Peyer's patch (tissue), 4 donors: ENCODE results near the gene PSMD2. TPM values are rescaled to one million over a fixed set of nuclear protein-coding genes. Genes with fewer than 3 reads are reported as not detected.
A peak's percentile ranks its signal among the peaks of the same experiment; 100 is the strongest.

Experiments used
- DNase-seq, 3 donors: peaks; one replicate each; pipeline ENCODE4 v3.0.0-alpha.2; 2017 to 2019
- H3K27ac ChIP-seq, 4 donors: fragments of 200-600 bp; sonication (generic); one replicate each; pipeline ENCODE4 v1.5.1; 2016 to 2019
- H3K27me3 ChIP-seq, 2 donors: fragments of 200-600 bp; sonication (generic); one replicate each; pipeline ENCODE4 v1.5.1; 2019
- H3K36me3 ChIP-seq, 3 donors: fragments of 200-600 bp; sonication (generic); one replicate each; pipeline ENCODE4 v1.5.1; 2016 to 2019
- H3K4me1 ChIP-seq, 4 donors: fragments of 200-600 bp; sonication (generic); one replicate each; pipeline ENCODE4 v1.5.1; 2016 to 2019
- H3K4me3 ChIP-seq, 4 donors: fragments of 200-600 bp; sonication (generic); 1 replicate in 3 of 4; 2 replicates in 1 of 4; pipeline ENCODE4 v1.5.1; 2016 to 2019; ENCODE audit warnings: mild to moderate bottlenecking in 1 of 4
- H3K9me3 ChIP-seq, 4 donors: fragments of 200-600 bp; sonication (generic); one replicate each; pipeline ENCODE4 v1.5.1; 2016 to 2019; ENCODE audit warnings: mild to moderate bottlenecking in 1 of 4
- CTCF ChIP-seq, 6 experiments: fragments of 450-650 bp in 4 of 6; fragments of 200-600 bp in 2 of 6; sonication (generic) in 1 of 6; IDR thresholded peaks; one replicate each; pipeline ENCODE4 v1.5.1; 2017 to 2019; ENCODE audit warnings: antibody characterized with exemption in 6 of 6, mild to moderate bottlenecking in 3 of 6, moderate library complexity in 1 of 6
- POLR2A ChIP-seq, 2 donors: fragments of 450-650 bp; IDR thresholded peaks; one replicate each; pipeline ENCODE4 v1.5.1; 2017; ENCODE audit warnings: antibody characterized with exemption in 2 of 2, mild to moderate bottlenecking in 2 of 2, moderate library complexity in 2 of 2
- total RNA-seq, 4 donors: library from RNA; depleted of rRNA; stranded (reverse); fragments of >200 nt; gene quantifications; one replicate each; pipeline ENCODE4 v1.1.0, GENCODE V29; 2016

PSMD2 gene
- total RNA-seq, 4 donors from 2014 or later = 140 to 198 (median 155) TPM

GRCh38 chr3:184349563-184350470 lies 50.8 kb downstream of the PSMD2 start:
- DNase-seq = no peak

GRCh38 chr3:184350618-184351017 lies 51.6 kb downstream of the PSMD2 start:
- DNase-seq = no peak
- Histone ChIP-seq H3K27ac (no peak overlapping the region), H3K36me3 (peaks cover 0 to 9% (median 0%) of the 10 kb centered on the region in 3 donors), H3K4me3 (no peak overlapping the region), H3K9me3 (no peaks in the 10 kb centered on the region), H3K27me3 (no peaks in the 10 kb centered on the region), H3K4me1 (peaks cover 0 to 28% (median 0%) of the 10 kb centered on the region in 4 donors)
- TF ChIP-seq CTCF (IDR thresholded peaks at IDR 0.05) (no peak), POLR2A (IDR thresholded peaks at IDR 0.05) (no peak)

More at GRCh38 chr3:184349563-184350470, 50.8 kb downstream of the PSMD2 start:
- no peak overlapping the region for H3K4me3 ChIP-seq
- no peaks in the 10 kb centered on the region for H3K9me3 ChIP-seq
- TF ChIP-seq POLR2A (IDR thresholded peaks at IDR 0.05) (no peak), CTCF (IDR thresholded peaks at IDR 0.05) (no peak)
- H3K36me3 ChIP-seq = peaks cover 0 to 13% (median 0%) of the 10 kb centered on the region in 3 donors
- H3K27me3 ChIP-seq = no peaks in the 10 kb centered on the region
- peaks cover 0 to 33% (median 1%) of the 10 kb centered on the region in 4 donors for H3K4me1 ChIP-seq
- H3K27ac ChIP-seq = no peak overlapping the region

GRCh38 chr3:184351511-184352148 lies 52.6 kb downstream of the PSMD2 start:
- Histone ChIP-seq H3K4me3 (peak overlapping the region in 1 of 4 donors; percentile 6), H3K9me3 (no peaks in the 10 kb centered on the region), H3K36me3 (peaks cover 0 to 9% (median 0%) of the 10 kb centered on the region in 3 donors), H3K4me1 (peaks cover 0 to 24% (median 0%) of the 10 kb centered on the region in 4 donors), H3K27ac (peak overlapping the region in 3 of 4 donors; percentile 68 to 94 (median 86)), H3K27me3 (no peaks in the 10 kb centered on the region)
- TF ChIP-seq POLR2A (IDR thresholded peaks at IDR 0.05) (no peak), CTCF (IDR thresholded peaks at IDR 0.05) (no peak)
- DNase-seq = no peak

DNA sequence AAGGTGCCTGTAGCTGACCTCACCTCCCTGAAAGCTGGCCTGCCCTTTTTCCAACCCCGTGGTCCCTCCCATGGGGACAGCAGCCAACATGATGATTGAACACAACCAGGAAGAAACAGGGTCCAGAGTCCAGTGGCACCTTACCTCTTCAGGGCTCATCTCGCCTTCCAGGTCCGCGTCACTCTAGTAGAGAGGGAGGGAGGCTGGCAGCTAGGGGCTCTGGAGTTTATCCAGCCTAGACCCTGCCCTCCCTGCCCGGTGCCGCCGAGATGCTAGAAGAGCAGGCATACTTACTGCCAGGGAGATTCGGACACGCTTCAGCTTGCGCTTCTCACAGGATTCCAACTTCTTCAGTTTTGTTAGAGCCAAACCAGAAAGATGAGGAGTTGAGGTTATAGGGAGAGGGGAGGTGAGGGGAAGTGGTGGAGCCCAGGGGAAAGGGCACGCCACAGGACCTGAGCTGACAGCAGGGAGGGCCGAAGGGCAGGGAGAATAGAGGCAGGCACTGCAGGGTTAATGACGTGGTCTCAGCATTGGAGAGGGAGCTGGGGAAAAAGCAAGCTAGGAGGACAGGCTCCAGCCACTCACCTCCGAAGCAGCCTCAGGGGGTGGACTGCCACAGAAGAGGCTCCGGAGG lies 53.2 kb downstream of the PSMD2 start:
- H3K4me3 ChIP-seq = peak overlapping the region in 2 of 4 donors; percentile 40 to 42
- peaks cover 0 to 24% (median 0%) of the 10 kb centered on the region in 4 donors for H3K4me1 ChIP-seq
- TF ChIP-seq CTCF (IDR thresholded peaks at IDR 0.05) = no peak
- TF ChIP-seq POLR2A (IDR thresholded peaks at IDR 0.05) = peak; percentile 86 to 95
- H3K9me3 ChIP-seq = no peaks in the 10 kb centered on the region
- H3K36me3 ChIP-seq = peaks cover 0 to 11% (median 0%) of the 10 kb centered on the region in 3 donors
- H3K27ac ChIP-seq = peak overlapping the region in 3 of 4 donors; percentile 68 to 94 (median 86)
- no peaks in the 10 kb centered on the region for H3K27me3 ChIP-seq
- peak in 2 of 3 donors; percentile 83 to 92 for DNase-seq

- Histone ChIP-seq H3K36me3 (peaks cover 0 to 19% (median 0%) of the 10 kb centered on the region in 3 donors), H3K9me3 (no peaks in the 10 kb centered on the region), H3K4me3 (peak overlapping the region in 2 of 4 donors; percentile 40 to 42), H3K27ac (peak overlapping the region in 3 of 4 donors; percentile 68 to 94 (median 86)), H3K27me3 (no peaks in the 10 kb centered on the region), H3K4me1 (peaks cover 0 to 24% (median 0%) of the 10 kb centered on the region in 4 donors)
- TF ChIP-seq POLR2A (IDR thresholded peaks at IDR 0.05) (no peak), CTCF (IDR thresholded peaks at IDR 0.05) (no peak)
- DNase-seq = no peak
Observed at GRCh38 chr3:184352897-184353545, 54.0 kb downstream of the PSMD2 start.
